HepG2 (cell line): ENCODE measurements around the gene ZFP36L2. TPM values are rescaled to one million over a fixed set of nuclear protein-coding genes. Genes with fewer than 3 reads are reported as not detected.
A peak's percentile ranks its signal among the peaks of the same experiment; 100 is the strongest.

Experiments
- AHDC1 ChIP-seq: sonication (generic); formaldehyde crosslinking; IDR thresholded peaks from 2 replicates; pipeline ENCODE4 v1.5.1; 2020; ENCODE audit warnings: mild to moderate bottlenecking, missing genetic modification reagents, borderline replicate concordance
- ETV5 ChIP-seq: IDR thresholded peaks from 2 replicates; pipeline ENCODE4 v1.6.1; 2018; ENCODE audit warnings: missing biosample characterization, missing genetic modification reagents, inconsistent platforms, borderline replicate concordance
- HDAC6 ChIP-seq: fragments of 200-600 bp; sonication (generic); IDR thresholded peaks from 2 replicates; pipeline ENCODE4 v1.7.0; 2017; ENCODE audit warnings: mild to moderate bottlenecking, antibody characterized with exemption, low read length, low read depth
- RNF219 ChIP-seq: sonication (generic); formaldehyde crosslinking; IDR thresholded peaks from 2 replicates; pipeline ENCODE4 v1.5.0; 2020; ENCODE audit warnings: mild to moderate bottlenecking, missing genetic modification reagents
- SMAD9 ChIP-seq: sonication (generic); formaldehyde crosslinking; IDR thresholded peaks from 2 replicates; pipeline ENCODE4 v1.5.1; 2020; ENCODE audit warnings: mild to moderate bottlenecking, missing genetic modification reagents
- THRA ChIP-seq: sonication (generic); formaldehyde crosslinking; IDR thresholded peaks from 2 replicates; pipeline ENCODE4 v1.4.0; 2020; ENCODE audit warnings: missing genetic modification reagents, borderline replicate concordance
- ZNF609 ChIP-seq: sonication (generic); formaldehyde crosslinking; IDR thresholded peaks from 2 replicates; pipeline ENCODE4 v1.4.0; 2020; ENCODE audit warnings: mild to moderate bottlenecking, missing genetic modification reagents, borderline replicate concordance
- ZNF615 ChIP-seq: sonication (generic); formaldehyde crosslinking; IDR thresholded peaks from 2 replicates; pipeline ENCODE4 v1.5.0; 2020; ENCODE audit warnings: mild to moderate bottlenecking, missing genetic modification reagents, borderline replicate concordance
- ZSCAN31 ChIP-seq: sonication (generic); formaldehyde crosslinking; IDR thresholded peaks from 2 replicates; pipeline ENCODE4 v1.5.0; 2020; ENCODE audit warnings: low read depth, mild to moderate bottlenecking, missing genetic modification reagents
- polyA plus RNA-seq, 8 experiments: library from polyadenylated mRNA; depleted of rRNA in 3 of 8; stranded (reverse) in 7 of 8; unstranded in 1 of 8; fragments of >200 nt; fragmentation: Illumina TruSeq in 4 of 8; extraction: Trizol in 4 of 8; gene quantifications; 2 replicates each; pipeline versions ENCODE4 v1.2.1 to v1.2.3, GENCODE V29; 2011 to 2016; ENCODE audit warnings: low read depth in 4 of 8, missing spikeins in 1 of 8, mixed read lengths in 1 of 8; ENCODE audit not compliant: insufficient read depth in 1 of 8
- total RNA-seq, 5 experiments: library from RNA; depleted of rRNA; stranded (reverse); fragments of >200 nt; fragmentation: Illumina TruSeq; extraction: Trizol; gene quantifications; 2 replicates each; pipeline ENCODE4 v1.2.3, GENCODE V29; 2016; ENCODE audit warnings: low read depth in 1 of 5
- TF ChIP-seq, protein P1 (sequence below): sonication (generic); formaldehyde crosslinking; IDR thresholded peaks from 2 replicates; pipeline ENCODE4 v1.8.0; 2022; ENCODE audit warnings: mild to moderate bottlenecking, missing genetic modification reagents

Gene ZFP36L2
- total and polyA plus RNA-seq, 2 of the 13 experiments (the other 11 are each of a cell fraction or from before 2014, with no cell fraction given) = 11.2 to 21.8 TPM

DNA sequence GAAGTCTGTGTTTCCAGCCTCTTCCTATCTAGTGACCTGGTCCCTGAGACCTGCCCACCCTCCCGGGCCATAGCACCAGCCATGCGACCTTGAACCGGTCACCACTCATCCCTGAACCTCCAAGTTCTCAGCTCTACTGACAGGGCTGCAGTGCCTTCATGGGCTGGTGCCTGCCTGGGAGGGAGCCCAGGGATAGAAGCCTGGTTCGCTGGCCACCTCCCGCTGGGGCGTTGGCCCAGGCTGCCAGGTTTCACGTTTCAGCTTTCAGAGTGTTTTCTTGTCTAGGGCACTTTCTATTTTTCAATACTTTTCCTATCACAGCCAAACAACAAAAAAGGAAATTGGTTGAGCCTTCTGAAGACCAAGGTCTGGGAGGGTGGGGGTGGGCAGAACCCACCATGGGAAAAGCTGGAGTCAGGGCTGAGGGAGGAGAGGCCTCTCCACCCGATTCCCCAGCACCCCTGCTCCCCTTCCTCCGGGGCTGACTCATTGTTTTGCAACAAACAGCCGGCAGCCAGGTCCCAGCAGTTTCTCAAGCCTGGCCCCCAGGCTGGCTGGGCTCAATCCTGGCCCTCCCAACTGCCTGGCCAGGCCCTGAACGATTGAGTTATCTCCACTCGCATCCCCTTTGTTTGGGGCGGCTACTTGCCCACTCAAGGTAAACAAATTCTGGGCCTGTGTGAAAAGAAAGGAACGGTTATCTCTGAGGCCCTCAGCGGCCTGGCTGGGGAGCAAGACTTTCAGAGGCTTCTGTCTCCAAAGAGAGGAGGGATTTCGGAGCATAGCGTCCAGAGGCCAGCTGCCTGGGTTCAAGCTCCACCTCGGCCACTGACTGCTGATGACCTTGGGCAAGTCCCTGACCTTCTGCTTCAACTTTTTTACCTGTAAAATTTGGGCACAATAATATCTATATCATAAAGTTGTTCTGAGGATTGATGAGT is 47.5 kb downstream of the ZFP36L2 start (continued):
- TF ChIP-seq AHDC1 (CRISPR knock-in tag) = peak; percentile 42; the same call in 1 of the 2 replicates
- TF ChIP-seq ZNF615 (CRISPR knock-in tag) = peak; percentile 96
- no peak for TF ChIP-seq SMAD9
- TF ChIP-seq RNF219 (CRISPR knock-in tag) = 0 out of 2 replicates have a peak, but pooled peaks have one; percentile 80
- TF ChIP-seq THRA (CRISPR knock-in tag) = peak; percentile 81
- TF ChIP-seq ZNF609 (CRISPR knock-in tag) = peak; percentile 77
- peak; percentile 52 for TF ChIP-seq ETV5 (CRISPR knock-in tag)
- no peak for TF ChIP-seq HDAC6
- TF ChIP-seq ZSCAN31 (CRISPR knock-in tag) = 0 out of 2 replicates have a peak, but pooled peaks have one; percentile 1
- TF ChIP-seq, protein P1, sequence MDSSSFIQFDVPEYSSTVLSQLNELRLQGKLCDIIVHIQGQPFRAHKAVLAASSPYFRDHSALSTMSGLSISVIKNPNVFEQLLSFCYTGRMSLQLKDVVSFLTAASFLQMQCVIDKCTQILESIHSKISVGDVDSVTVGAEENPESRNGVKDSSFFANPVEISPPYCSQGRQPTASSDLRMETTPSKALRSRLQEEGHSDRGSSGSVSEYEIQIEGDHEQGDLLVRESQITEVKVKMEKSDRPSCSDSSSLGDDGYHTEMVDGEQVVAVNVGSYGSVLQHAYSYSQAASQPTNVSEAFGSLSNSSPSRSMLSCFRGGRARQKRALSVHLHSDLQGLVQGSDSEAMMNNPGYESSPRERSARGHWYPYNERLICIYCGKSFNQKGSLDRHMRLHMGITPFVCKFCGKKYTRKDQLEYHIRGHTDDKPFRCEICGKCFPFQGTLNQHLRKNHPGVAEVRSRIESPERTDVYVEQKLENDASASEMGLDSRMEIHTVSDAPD (CRISPR knock-in tag) = peak; percentile 47; the same call in 1 of the 2 replicates
